GM19099 (cell line): ENCODE results near the gene CDH26.

Experiments used
- POLR2A ChIP-seq: IDR thresholded peaks from 3 replicates; pipeline ENCODE4 v1.6.1; 2011; ENCODE audit warnings: low read depth; ENCODE audit not compliant: insufficient read length; ENCODE audit errors: extremely low read depth

Gene CDH26

GRCh38 chr20:59937150-59937549, 21.1 kb upstream of the CDH26 start:
- no peak for TF ChIP-seq POLR2A

DNA sequence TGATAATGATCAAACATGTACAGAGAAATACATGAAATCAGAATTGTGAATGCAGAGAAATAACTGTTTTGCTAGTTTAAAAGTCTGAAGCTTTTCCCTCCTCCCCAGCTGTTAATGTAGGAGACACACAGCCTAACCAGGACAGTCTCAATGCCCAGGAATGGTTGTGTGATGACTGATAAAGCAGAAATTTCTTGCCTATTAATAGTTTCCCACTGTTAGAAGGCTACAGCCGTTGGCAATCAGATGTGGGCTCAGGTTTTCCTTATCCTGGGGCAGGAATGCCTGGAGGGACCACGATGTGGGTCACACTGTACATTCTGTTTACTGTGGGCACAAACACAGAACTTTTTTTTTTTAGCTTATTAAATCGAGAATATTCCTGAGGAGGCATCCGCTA, 20.0 kb upstream of the CDH26 start:
- TF ChIP-seq POLR2A: no peak

DNA sequence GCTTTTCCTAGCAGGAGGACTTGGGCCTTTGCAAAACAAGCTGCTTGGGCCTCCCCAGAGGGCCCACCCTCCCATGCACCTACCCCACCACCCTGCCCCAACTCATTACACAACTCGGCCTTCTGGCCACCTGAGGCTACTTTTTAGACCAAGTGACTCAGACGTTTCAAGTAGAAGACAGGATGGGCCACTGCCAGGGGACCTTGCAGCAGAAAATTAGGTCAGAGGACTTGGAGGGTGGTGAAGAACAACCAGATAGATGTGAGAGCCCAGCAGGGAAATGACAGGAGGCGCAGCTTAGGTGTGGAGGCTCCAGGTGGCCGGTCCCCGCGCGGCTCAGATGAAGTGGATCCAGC, 19.5 kb upstream of the CDH26 start:
- TF ChIP-seq POLR2A: no peak

- no peak for TF ChIP-seq POLR2A
Observed at GRCh38 chr20:59939052-59939878, 19.0 kb upstream of the CDH26 start.

GRCh38 chr20:59939879-59940128, 18.4 kb upstream of the CDH26 start:
- no peak for TF ChIP-seq POLR2A

GRCh38 chr20:59940129-59940955, 17.9 kb upstream of the CDH26 start, which contains the start of the genes FAM217B and PPP1R3D:
TSS of gene FAM217B (plus strand) at chr20:59940389. CDS start at chr20:59943944, 3,555 bp downstream.
TSS of gene PPP1R3D (minus strand) at chr20:59940305. CDS start at chr20:59939931, 374 bp downstream.
- TF ChIP-seq POLR2A: peak; percentile 85

GRCh38 chr20:59940956-59941294, 17.3 kb upstream of the CDH26 start:
- TF ChIP-seq POLR2A: no peak

DNA sequence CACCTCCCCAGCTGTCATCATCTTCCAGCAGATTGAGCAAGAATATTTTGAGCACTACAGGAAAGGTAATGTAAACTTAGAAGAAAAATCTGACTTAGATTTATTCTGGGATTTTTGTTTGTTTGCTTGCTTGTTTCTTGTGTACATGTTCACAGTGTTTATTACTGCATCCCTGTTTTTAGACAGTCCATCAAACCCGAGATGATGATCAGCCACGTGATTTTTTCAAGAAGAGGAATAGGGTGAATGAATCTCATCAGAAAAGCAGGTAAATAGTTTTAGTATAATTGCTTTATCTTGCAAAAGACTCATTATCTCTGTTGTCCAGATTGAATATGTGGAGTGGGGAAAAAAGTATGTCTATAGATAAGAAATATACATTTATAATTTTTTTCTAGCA, 16.0 kb upstream of the CDH26 start:
- TF ChIP-seq POLR2A: no peak

GRCh38 chr20:59944726-59945125, 13.5 kb upstream of the CDH26 start:
- TF ChIP-seq POLR2A: no peak

GRCh38 chr20:59945175-59945574, 13.0 kb upstream of the CDH26 start:
- no peak for TF ChIP-seq POLR2A

- TF ChIP-seq POLR2A: no peak
Observed at GRCh38 chr20:59945731-59946130, 12.5 kb upstream of the CDH26 start.

GRCh38 chr20:59947376-59947775, 10.8 kb upstream of the CDH26 start:
- TF ChIP-seq POLR2A: no peak

- TF ChIP-seq POLR2A: no peak
Observed at GRCh38 chr20:59948212-59948611, 10.0 kb upstream of the CDH26 start.

- no peak for TF ChIP-seq POLR2A
Observed at GRCh38 chr20:59948828-59949720, 9.1 kb upstream of the CDH26 start.

DNA sequence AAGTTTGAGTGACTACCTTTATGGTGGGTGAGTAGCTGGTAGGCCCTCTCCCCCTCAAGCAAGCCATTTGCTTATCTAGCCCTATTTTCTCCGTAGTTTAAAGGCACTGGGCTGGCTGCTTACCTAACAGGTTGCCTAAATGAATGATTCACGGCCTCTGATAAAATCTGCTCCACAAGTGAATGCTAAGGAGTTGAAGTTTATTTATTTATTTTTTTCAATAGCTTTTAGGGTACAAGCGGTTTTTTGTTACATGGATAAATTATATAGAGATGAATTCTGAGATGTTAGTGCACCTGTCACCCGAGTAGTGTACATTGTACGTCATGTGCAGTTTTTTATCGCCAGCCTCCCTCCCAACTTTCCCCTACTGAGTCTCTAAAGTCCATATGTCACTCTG, 8.3 kb upstream of the CDH26 start:
- TF ChIP-seq POLR2A: no peak
